IMR-90 (cell line): ENCODE data around the gene TXNDC16. TPM values are rescaled to one million over a fixed set of nuclear protein-coding genes. Genes with fewer than 3 reads are reported as not detected.

Experiments used
- ATAC-seq: fragments of 200-7000 bp; cut with Tn5 transposase; 2 replicates; pipeline ENCODE4 v1.9.1; 2020; ENCODE audit warnings: low read depth, mild to moderate bottlenecking, moderate library complexity
- BruUV-seq: library from RNA; stranded (reverse); fragments of 400-500 nt; replicated peaks from 2 replicates; lab custom pipeline; 2021; lab: Mats Ljungman, UMichigan
- CTCF ChIA-PET: fragments of 300-600 bp; formaldehyde crosslinking; extraction: SDS; loops from one replicate; lab custom pipeline; 2021; ENCODE audit warnings: antibody characterized with exemption; lab: Yijun Ruan, JAX
- POLR2A ChIA-PET: fragments of 300-600 bp; sonication (Branson Sonifier 250); formaldehyde crosslinking; loops from one replicate; lab custom pipeline; 2022; ENCODE audit warnings: antibody characterized with exemption; ENCODE audit not compliant: unreplicated experiment; lab: Charles Lee
- DNase-seq: peaks from one replicate; pipeline ENCODE4 v3.0.0; 2013
- H2AFZ ChIP-seq: replicated peaks from 2 replicates; pipeline ENCODE3; 2013; ENCODE audit warnings: low read length, mild to moderate bottlenecking; ENCODE audit not compliant: poor library complexity
- H2AK5ac ChIP-seq: 2 replicates; pipeline ENCODE4 v1.6.1; 2013; ENCODE audit warnings: low read depth, low read length, inconsistent platforms
- H2AK9ac ChIP-seq: replicated peaks from 2 replicates; pipeline ENCODE3; 2013; ENCODE audit warnings: mild to moderate bottlenecking, low read depth, low read length, moderate library complexity; ENCODE audit not compliant: poor library complexity
- H2BK120ac ChIP-seq: 2 replicates; pipeline ENCODE4 v1.6.1; 2013; ENCODE audit warnings: low read depth, low read length, inconsistent platforms
- H2BK15ac ChIP-seq: 3 replicates; pipeline ENCODE4 v1.6.1; 2013; ENCODE audit warnings: low read depth, low read length, inconsistent platforms
- H2BK20ac ChIP-seq: 2 replicates; pipeline ENCODE4 v1.6.1; 2013; ENCODE audit warnings: low read depth, mild to moderate bottlenecking, inconsistent platforms, low read length, moderate library complexity
- H2BK5ac ChIP-seq: 2 replicates; pipeline ENCODE4 v1.6.1; 2013; ENCODE audit warnings: mild to moderate bottlenecking, low read depth, low read length, inconsistent platforms; ENCODE audit not compliant: poor library complexity, severe bottlenecking
- H3K14ac ChIP-seq: replicated peaks from 2 replicates; pipeline ENCODE4 v1.6.1; 2013; ENCODE audit warnings: low read depth, low read length, inconsistent platforms
- H3K18ac ChIP-seq: 2 replicates; pipeline ENCODE4 v1.6.1; 2013; ENCODE audit warnings: low read depth, low read length, control low read depth
- H3K23ac ChIP-seq: 2 replicates; pipeline ENCODE4 v1.6.1; 2013; ENCODE audit warnings: low read depth, low read length, inconsistent platforms
- H3K27ac ChIP-seq: 2 replicates; pipeline ENCODE4 v1.5.1; 2013; ENCODE audit warnings: mild to moderate bottlenecking, control low read depth, low read length; ENCODE audit not compliant: insufficient read depth
- H3K27me3 ChIP-seq: 2 replicates; pipeline ENCODE4 v1.6.1; 2013; ENCODE audit warnings: low read length; ENCODE audit not compliant: control insufficient read depth, insufficient read depth
- H3K36me3 ChIP-seq: 2 replicates; pipeline ENCODE4 v1.6.1; 2013; ENCODE audit warnings: low read length, mixed read lengths; ENCODE audit not compliant: control insufficient read depth, insufficient read depth
- H3K4ac ChIP-seq: 2 replicates; pipeline ENCODE4 v1.6.1; 2013; ENCODE audit warnings: low read depth, low read length, inconsistent platforms
- H3K4me1 ChIP-seq: 2 replicates; pipeline ENCODE4 v1.6.1; 2013; ENCODE audit warnings: low read length, mixed read lengths; ENCODE audit not compliant: control insufficient read depth, insufficient read depth
- H3K4me2 ChIP-seq: 2 replicates; pipeline ENCODE4 v1.6.1; 2013; ENCODE audit warnings: low read depth, mild to moderate bottlenecking, control low read depth, low read length, moderate library complexity
- H3K4me3 ChIP-seq: 2 replicates; pipeline ENCODE4 v1.5.1; 2013; ENCODE audit warnings: low read depth, mild to moderate bottlenecking, control low read depth, low read length, moderate library complexity; ENCODE audit not compliant: insufficient read depth
- H3K56ac ChIP-seq: 2 replicates; pipeline ENCODE4 v1.6.1; 2013; ENCODE audit warnings: low read length, inconsistent platforms; ENCODE audit not compliant: insufficient read depth; ENCODE audit errors: extremely low read depth
- H3K79me1 ChIP-seq, 2 experiments: 2 replicates each; pipeline ENCODE4 v1.6.1; 2013; ENCODE audit warnings: low read length in 2 of 2, inconsistent platforms in 1 of 2, low read depth in 1 of 2
- H3K9ac ChIP-seq: 2 replicates; pipeline ENCODE4 v1.6.1; 2013; ENCODE audit warnings: low read depth, low read length, control low read depth
- H3K9me1 ChIP-seq: 2 replicates; pipeline ENCODE4 v1.6.1; 2013; ENCODE audit warnings: low read length, inconsistent platforms; ENCODE audit not compliant: insufficient read depth
- H3K9me3 ChIP-seq: 2 replicates; pipeline ENCODE4 v1.6.1; 2013; ENCODE audit warnings: low read length; ENCODE audit not compliant: control insufficient read depth, insufficient read depth
- H4K20me1 ChIP-seq: 2 replicates; pipeline ENCODE4 v1.6.1; 2013; ENCODE audit warnings: low read length, inconsistent platforms; ENCODE audit not compliant: insufficient read depth
- H4K5ac ChIP-seq: 2 replicates; pipeline ENCODE4 v1.6.1; 2013; ENCODE audit warnings: mild to moderate bottlenecking, low read depth, low read length, control low read depth
- H4K8ac ChIP-seq, 2 experiments: 2 replicates each; pipeline ENCODE4 v1.6.1; 2013; ENCODE audit warnings: low read depth in 2 of 2, low read length in 2 of 2, control low read depth in 1 of 2, inconsistent platforms in 1 of 2
- H4K91ac ChIP-seq: 2 replicates; pipeline ENCODE4 v1.6.1; 2013; ENCODE audit warnings: low read depth, low read length, inconsistent platforms; ENCODE audit not compliant: insufficient read depth
- BHLHE40 ChIP-seq: fragments of 150-350 bp; IDR thresholded peaks from 2 replicates; pipeline ENCODE4 v1.6.1; 2016; ENCODE audit warnings: mild to moderate bottlenecking, low read depth, low read length
- CHD1 ChIP-seq: IDR thresholded peaks from 2 replicates; pipeline ENCODE4 v1.6.1; 2012; ENCODE audit warnings: low read depth, low read length, improper control_type of control experiment
- RAD21 ChIP-seq: IDR thresholded peaks from 2 replicates; pipeline ENCODE4 v1.6.1; 2012; ENCODE audit warnings: low read length, improper control_type of control experiment
- WGBS, 2 experiments: methylation state at CpG; one replicate each; pipeline versions ENCODE4 v1.1.5 to v1.1.7; 2013; ENCODE audit warnings: missing lambda C conversion rate in 2 of 2; ENCODE audit not compliant: insufficient read length in 1 of 2; ENCODE audit errors: extremely low coverage in 2 of 2; 5-methylcytosine and 5-hydroxymethylcytosine counted together
- dilution Hi-C: fragments of 300-500 bp; cut with HindIII; formaldehyde crosslinking; loops from one replicate; pipeline ENCODE4 v1.14.3; 2018; ENCODE audit warnings: low sequenced_read_pairs; ENCODE audit not compliant: unreplicated experiment
- in situ Hi-C: fragments of 300-500 bp; cut with MboI; formaldehyde crosslinking; loops from 3 replicates; pipeline ENCODE4 v1.14.3; 2019; ENCODE audit warnings: low sequenced_read_pairs, inconsistent platforms, mixed read lengths
- intact Hi-C: fragments of 100-400 bp; cut with micrococcal nuclease; formaldehyde crosslinking; loops from 2 replicates; pipeline ENCODE4 v1.10.0; 2022
- polyA plus RNA-seq, 3 experiments: library from polyadenylated mRNA; depleted of rRNA; stranded (reverse); fragments of >200 nt; gene quantifications; 2 replicates each; pipeline ENCODE4 v1.2.3, GENCODE V29; 2012; ENCODE audit warnings: low replicate concordance in 1 of 3
- total RNA-seq: library from RNA; depleted of rRNA; stranded (reverse); fragments of >200 nt; gene quantifications from 2 replicates; pipeline ENCODE4 v1.2.3, GENCODE V29; 2012

TXNDC16 gene
- total and polyA plus RNA-seq, 2 of the 4 experiments (the other 2 are of a cell fraction): 1.4 TPM

DNA sequence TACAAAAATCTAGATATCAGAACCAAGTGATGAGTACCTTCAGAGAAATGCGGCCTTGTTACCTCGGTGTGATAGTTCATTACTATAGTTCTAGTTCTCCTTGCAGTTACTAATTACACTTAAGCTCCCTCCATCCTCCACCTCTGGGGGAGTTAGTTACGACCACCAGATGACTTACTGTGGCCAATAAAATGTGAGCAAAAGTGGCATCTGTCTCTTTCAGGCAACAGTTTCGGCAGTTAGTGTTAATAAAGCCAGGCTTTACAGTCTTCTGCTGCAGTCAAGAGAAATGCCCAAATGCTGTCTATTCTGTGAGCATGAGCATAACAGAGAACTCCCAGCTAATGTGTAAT, 6.0 kb downstream of the TXNDC16 start:
- Histone ChIP-seq H2AK5ac (no peak overlapping the region), H3K27ac (no peak overlapping the region), H3K4me2 (no peak overlapping the region), H2BK5ac (no peak overlapping the region), H2BK120ac (no peak overlapping the region), H3K9me1 (no peaks in the 10 kb centered on the region; the same call in 1 of the 2 replicates), H3K4ac (no peak overlapping the region), H2BK15ac (no peak overlapping the region), H3K36me3 (no peaks in the 10 kb centered on the region), H3K56ac (no peak overlapping the region), H3K14ac (no peak overlapping the region), H2BK20ac (no peak overlapping the region), H3K9me3 (no peaks in the 10 kb centered on the region), H4K91ac (no peak overlapping the region), H3K4me3 (no peak overlapping the region), H3K9ac (no peak overlapping the region), H3K18ac (no peak overlapping the region), H4K20me1 (no peaks in the 10 kb centered on the region), H3K79me1 (peaks cover 0 to 2% of the 10 kb centered on the region in 2 experiments; a peak in 1 of 4 replicates), H2AK9ac (no peak overlapping the region), H4K8ac (no peak overlapping the region), H2AFZ (no peak overlapping the region), H3K23ac (no peak overlapping the region), H3K27me3 (no peaks in the 10 kb centered on the region), H3K4me1 (no peaks in the 10 kb centered on the region), H4K5ac (no peak overlapping the region)
- no TSS peak for BruUV-seq
- no peak for ATAC-seq
- intact Hi-C loops (no loop called here), dilution Hi-C loops (no loop called here), in situ Hi-C loops (no loop called here)
- whole genome bisulfite sequencing, 2 experiments: 72% methylated on average over 2 of the region's 4 CpGs; no CpG with 5 or more reads in 1 of the 2 experiments
- ChIA-PET POLR2A (no interaction called here), CTCF (no interaction called here)
- DNase-seq: no peak
- TF ChIP-seq RAD21 (no peak), CHD1 (no peak), BHLHE40 (no peak)
